ENCODE data around the gene MAGEF1.

MAGEF1 gene

GRCh38 chr3:184711493-184712247 is at the start of gene MAGEF1:
TSS of gene MAGEF1 (minus strand) at chr3:184712064. CDS start at chr3:184711821, 243 bp downstream.
- peak; percentile 68 to 92 for DNase-seq

- DNase-seq = peak in 1 of 2 experiments; percentile 55
Observed at GRCh38 chr3:184761075-184761841, 49.4 kb upstream of the MAGEF1 start.

GRCh38 chr3:184760337-184761074 is 48.6 kb upstream of the MAGEF1 start:
- DNase-seq = no peak

- DNase-seq = no peak
Observed at GRCh38 chr3:184759666-184760200, 47.9 kb upstream of the MAGEF1 start.

GRCh38 chr3:184758056-184758455 is 46.2 kb upstream of the MAGEF1 start:
- DNase-seq = no peak

GRCh38 chr3:184757022-184757651 is 45.3 kb upstream of the MAGEF1 start:
- DNase-seq = no peak

GRCh38 chr3:184756151-184757021 is 44.5 kb upstream of the MAGEF1 start:
- no peak for DNase-seq

GRCh38 chr3:184755315-184755731 is 43.5 kb upstream of the MAGEF1 start:
- no peak for DNase-seq

- DNase-seq = no peak
Observed at GRCh38 chr3:184752361-184752760, 40.5 kb upstream of the MAGEF1 start.

GRCh38 chr3:184751204-184752040 is 39.6 kb upstream of the MAGEF1 start:
- DNase-seq = no peak

GRCh38 chr3:184750349-184751083 is 38.7 kb upstream of the MAGEF1 start:
- DNase-seq = no peak

GRCh38 chr3:184749168-184749744 is 37.4 kb upstream of the MAGEF1 start:
- DNase-seq = no peak

GRCh38 chr3:184748219-184749135 is 36.6 kb upstream of the MAGEF1 start:
- DNase-seq = no peak

- no peak for DNase-seq
Observed at GRCh38 chr3:184746131-184747120, 34.6 kb upstream of the MAGEF1 start.

- DNase-seq = no peak
Observed at GRCh38 chr3:184745526-184745925, 33.7 kb upstream of the MAGEF1 start.

GRCh38 chr3:184743248-184743647 is 31.4 kb upstream of the MAGEF1 start:
- no peak for DNase-seq

- DNase-seq = no peak
Observed at GRCh38 chr3:184742676-184743135, 30.8 kb upstream of the MAGEF1 start.

All from NCI-H446 (cell line).